Smooth muscle cell (in vitro differentiated cells): ENCODE measurements around the gene BRWD1. TPM values are rescaled to one million over a fixed set of nuclear protein-coding genes. Genes with fewer than 3 reads are reported as not detected.

Experiments
- DNase-seq: peaks from one replicate; lab custom pipeline; 2025; ENCODE audit not compliant: unreplicated experiment; lab: John Stamatoyannopoulos, UW
- H2AFZ ChIP-seq: fragments of 200-600 bp; sonication (generic); 2 replicates; pipeline ENCODE4 v1.6.0; 2016; ENCODE audit warnings: antibody characterized with exemption, low read depth, mild to moderate bottlenecking
- H3F3A ChIP-seq: fragments of 200-600 bp; sonication (generic); 2 replicates; pipeline ENCODE4 v1.6.0; 2017; ENCODE audit warnings: antibody characterized with exemption, low read depth
- H3K27ac ChIP-seq: fragments of 200-600 bp; sonication (generic); 2 replicates; pipeline ENCODE4 v1.5.1; 2016; ENCODE audit warnings: low read depth, mild to moderate bottlenecking
- H3K27me3 ChIP-seq: fragments of 200-600 bp; sonication (generic); 2 replicates; pipeline ENCODE4 v1.6.1; 2016; ENCODE audit warnings: low read depth, mild to moderate bottlenecking
- H3K36me3 ChIP-seq: fragments of 200-600 bp; sonication (generic); 2 replicates; pipeline ENCODE4 v1.5.1; 2016; ENCODE audit warnings: low read depth
- H3K4me1 ChIP-seq: fragments of 200-600 bp; sonication (generic); 2 replicates; pipeline ENCODE4 v1.5.1; 2016; ENCODE audit warnings: low read depth
- H3K4me2 ChIP-seq: fragments of 200-600 bp; sonication (generic); 2 replicates; pipeline ENCODE4 v1.6.0; 2016; ENCODE audit warnings: mild to moderate bottlenecking
- H3K4me3 ChIP-seq: fragments of 200-600 bp; sonication (generic); 2 replicates; pipeline ENCODE4 v1.5.1; 2016; ENCODE audit warnings: mild to moderate bottlenecking
- H3K79me2 ChIP-seq: fragments of 200-600 bp; sonication (generic); 2 replicates; pipeline ENCODE4 v1.6.0; 2016; ENCODE audit warnings: low read depth, mild to moderate bottlenecking
- H3K9ac ChIP-seq: fragments of 200-600 bp; sonication (generic); 2 replicates; pipeline ENCODE4 v1.6.0; 2016; ENCODE audit warnings: low read depth
- H3K9me3 ChIP-seq: fragments of 200-600 bp; sonication (generic); replicated peaks from 2 replicates; pipeline ENCODE4 v1.5.1; 2016; ENCODE audit warnings: low read depth
- H4K20me1 ChIP-seq: fragments of 200-600 bp; sonication (generic); 2 replicates; pipeline ENCODE4 v1.6.0; 2016; ENCODE audit warnings: low read depth
- CTCF ChIP-seq: fragments of 200-600 bp; sonication (generic); IDR thresholded peaks from 2 replicates; pipeline ENCODE4 v1.5.1; 2017; ENCODE audit warnings: borderline replicate concordance, mild to moderate bottlenecking, antibody characterized with exemption; ENCODE audit not compliant: insufficient read depth, poor library complexity, severe bottlenecking
- WGBS: methylation state at CpG from one replicate; pipeline ENCODE4 v1.1.7; 2016; ENCODE audit warnings: low lambda C conversion rate; 5-methylcytosine and 5-hydroxymethylcytosine counted together
- polyA plus RNA-seq: library from polyadenylated mRNA; unstranded; fragments of >200 nt; fragmentation: Nextera tagmentation; extraction: Ambion mirVana; gene quantifications from 2 replicates; pipeline ENCODE4 v1.2.1, GENCODE V29; 2016
- total RNA-seq: library from RNA; depleted of rRNA; stranded (reverse); fragments of >200 nt; gene quantifications from 2 replicates; pipeline ENCODE4 v1.2.3, GENCODE V29; 2014

The BRWD1 gene
- total and polyA plus RNA-seq, 2 experiments from 2014 or later: 19.0 to 51.0 TPM

GRCh38 chr21:39173716-39174680 is 139.4 kb downstream of the BRWD1 start:
- 95% methylated on average over 3 of the region's 3 CpGs for WGBS

GRCh38 chr21:39169906-39170305 is 143.5 kb downstream of the BRWD1 start:
- no peaks in the 10 kb centered on the region for H4K20me1 ChIP-seq
- H3K9me3 ChIP-seq: peaks cover under 1% of the 10 kb centered on the region
- WGBS: 93% methylated on average over 5 of the region's 5 CpGs

More at GRCh38 chr21:39173716-39174680, 139.4 kb downstream of the BRWD1 start:
- H3K27ac ChIP-seq: no peak overlapping the region
- no peak overlapping the region for H3K9ac ChIP-seq
- peaks cover 16% of the 10 kb centered on the region for H3K79me2 ChIP-seq
- H3K36me3 ChIP-seq: no peaks in the 10 kb centered on the region
- no peaks in the 10 kb centered on the region for H3K4me1 ChIP-seq
- no peak overlapping the region for H3K4me2 ChIP-seq
- H3K9me3 ChIP-seq: no peaks in the 10 kb centered on the region
- H3K4me3 ChIP-seq: no peak overlapping the region
- no peak overlapping the region for H2AFZ ChIP-seq
- H3K27me3 ChIP-seq: no peaks in the 10 kb centered on the region
- H4K20me1 ChIP-seq: no peaks in the 10 kb centered on the region
- H3F3A ChIP-seq: peaks cover 7% of the 10 kb centered on the region
- no peak for TF ChIP-seq CTCF
- no peak for DNase-seq

GRCh38 chr21:39168800-39169199 is 144.6 kb downstream of the BRWD1 start:
- Histone ChIP-seq H3F3A (no peaks in the 10 kb centered on the region), H3K4me3 (no peak overlapping the region), H3K9ac (no peak overlapping the region), H2AFZ (no peak overlapping the region), H3K4me2 (no peak overlapping the region), H3K79me2 (no peaks in the 10 kb centered on the region), H3K36me3 (no peaks in the 10 kb centered on the region), H3K9me3 (peaks cover 11% of the 10 kb centered on the region), H3K4me1 (no peaks in the 10 kb centered on the region), H3K27ac (no peak overlapping the region), H4K20me1 (no peaks in the 10 kb centered on the region), H3K27me3 (no peaks in the 10 kb centered on the region)
- WGBS: 100% methylated on average over 2 of the region's 2 CpGs
- no peak for TF ChIP-seq CTCF
- DNase-seq: no peak

More at GRCh38 chr21:39169906-39170305, 143.5 kb downstream of the BRWD1 start:
- TF ChIP-seq CTCF: no peak
- no peaks in the 10 kb centered on the region for H3F3A ChIP-seq
- no peak overlapping the region for H2AFZ ChIP-seq
- no peak overlapping the region for H3K4me2 ChIP-seq
- H3K27ac ChIP-seq: no peak overlapping the region
- no peaks in the 10 kb centered on the region for H3K4me1 ChIP-seq
- H3K27me3 ChIP-seq: no peaks in the 10 kb centered on the region
- no peaks in the 10 kb centered on the region for H3K79me2 ChIP-seq
- no peak overlapping the region for H3K9ac ChIP-seq
- H3K36me3 ChIP-seq: no peaks in the 10 kb centered on the region
- DNase-seq: no peak
- no peak overlapping the region for H3K4me3 ChIP-seq

GRCh38 chr21:39164523-39164922 is 148.9 kb downstream of the BRWD1 start:
- no peak overlapping the region for H3K4me3 ChIP-seq
- peaks cover 11% of the 10 kb centered on the region for H3K9me3 ChIP-seq
- H3K4me2 ChIP-seq: no peak overlapping the region
- H3F3A ChIP-seq: no peaks in the 10 kb centered on the region
- no peaks in the 10 kb centered on the region for H3K27me3 ChIP-seq
- H3K9ac ChIP-seq: no peak overlapping the region
- H3K36me3 ChIP-seq: no peaks in the 10 kb centered on the region
- no peak for TF ChIP-seq CTCF
- 93% methylated on average over 2 of the region's 2 CpGs for WGBS
- no peaks in the 10 kb centered on the region for H4K20me1 ChIP-seq
- no peaks in the 10 kb centered on the region for H3K79me2 ChIP-seq
- no peaks in the 10 kb centered on the region for H3K4me1 ChIP-seq
- DNase-seq: no peak
- no peak overlapping the region for H3K27ac ChIP-seq
- no peak overlapping the region for H2AFZ ChIP-seq
